Measurements from ENCODE around the gene HTT-AS.

GRCh38 chr4:3077796-3078195 lies 3.5 kb upstream of the HTT-AS start:
- no peak for TF ChIP-seq EP300 (IDR thresholded peaks at IDR 0.05)
- TF ChIP-seq CTCF (IDR thresholded peaks at IDR 0.05): no peak
- TF ChIP-seq POLR2AphosphoS5 (IDR thresholded peaks at IDR 0.05): no peak
- TF ChIP-seq POLR2A (IDR thresholded peaks at IDR 0.05; ENCODE audit: low read depth): no peak

Measured in esophagus muscularis mucosa (tissue), 4 donors.